Vagina (tissue), 2 donors: Measurements from ENCODE around the gene DUSP23. TPM values are rescaled to one million over a fixed set of nuclear protein-coding genes. Genes with fewer than 3 reads are reported as not detected.

Source experiments
- DNase-seq, 2 donors: peaks; one replicate each; pipeline ENCODE4 v3.0.0-alpha.2; 2017; ENCODE audit errors: extremely low spot score in 2 of 2
- H3K27ac ChIP-seq: fragments of 200-600 bp; sonication (generic); one replicate; pipeline ENCODE4 v1.5.1; 2019
- H3K27me3 ChIP-seq: fragments of 200-600 bp; sonication (generic); one replicate; pipeline ENCODE4 v1.5.1; 2019
- H3K36me3 ChIP-seq, 2 donors: fragments of 200-600 bp; sonication (generic); one replicate each; pipeline ENCODE4 v1.5.1; 2017 to 2019
- H3K4me1 ChIP-seq: fragments of 200-600 bp; sonication (generic); one replicate; pipeline ENCODE4 v1.5.1; 2019
- H3K4me3 ChIP-seq, 2 donors: fragments of 200-600 bp; sonication (generic); 1 replicate in 1 of 2; 2 replicates in 1 of 2; pipeline ENCODE4 v1.5.1; 2016 to 2019
- H3K9me3 ChIP-seq: fragments of 200-600 bp; sonication (generic); one replicate; pipeline ENCODE4 v1.5.1; 2019
- POLR2A ChIP-seq, 2 donors: fragments of 450-650 bp; IDR thresholded peaks; one replicate each; pipeline ENCODE4 v1.6.1; 2017; ENCODE audit warnings: antibody characterized with exemption in 2 of 2, mild to moderate bottlenecking in 2 of 2, moderate library complexity in 2 of 2
- POLR2AphosphoS5 ChIP-seq, 2 donors: sonication (generic); formaldehyde crosslinking; IDR thresholded peaks; one replicate each; pipeline ENCODE4 v1.9.0; 2017; ENCODE audit warnings: antibody characterized with exemption in 2 of 2, mild to moderate bottlenecking in 2 of 2, low read depth in 1 of 2; ENCODE audit not compliant: insufficient read depth in 1 of 2
- intact Hi-C: fragments of 100-400 bp; cut with DNase I; formaldehyde crosslinking; loops from one replicate; pipeline ENCODE4 v1.15.1; 2023
- total RNA-seq: library from RNA; depleted of rRNA; stranded (reverse); fragments of >200 nt; gene quantifications from one replicate; pipeline ENCODE4 v1.2.3, GENCODE V29; 2016
- TF ChIP-seq, protein P1 (sequence below), 3 experiments: fragments of 450-650 bp in 2 of 3; fragments of 200-600 bp in 1 of 3; sonication (generic) in 1 of 3; IDR thresholded peaks; one replicate each; pipeline ENCODE4 v1.5.1; 2017 to 2019; ENCODE audit warnings: antibody characterized with exemption in 3 of 3, mild to moderate bottlenecking in 2 of 3, moderate library complexity in 2 of 3

Gene DUSP23
- total RNA-seq, 1 donor from 2014 or later = 106 TPM

DNA sequence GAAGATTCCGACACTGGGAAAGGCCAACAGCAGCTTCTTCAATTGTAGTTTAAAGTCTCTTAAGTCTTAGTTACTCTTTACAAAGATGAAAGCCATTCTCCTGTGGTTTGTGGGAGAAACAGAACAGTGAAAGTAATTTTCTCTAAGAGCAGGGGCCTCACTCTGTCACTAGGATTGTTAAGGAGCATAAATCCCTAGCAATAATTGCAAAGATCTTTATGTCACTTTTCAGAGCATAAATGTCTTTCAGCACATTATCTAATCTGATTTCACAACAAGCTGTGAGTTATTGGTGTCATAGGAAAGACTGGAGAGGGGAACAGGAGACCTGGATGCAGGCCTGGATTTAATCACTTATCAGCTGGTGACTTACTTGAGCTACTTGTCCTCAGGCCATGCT is 32.4 kb upstream of the DUSP23 start:
- H3K4me3 ChIP-seq = no peak overlapping the region
- H3K4me1 ChIP-seq = no peaks in the 10 kb centered on the region
- no peaks in the 10 kb centered on the region for H3K36me3 ChIP-seq
- H3K27ac ChIP-seq = no peak overlapping the region
- intact Hi-C loops = no loop called here
- no peaks in the 10 kb centered on the region for H3K9me3 ChIP-seq
- no peaks in the 10 kb centered on the region for H3K27me3 ChIP-seq
- TF ChIP-seq, protein P1, sequence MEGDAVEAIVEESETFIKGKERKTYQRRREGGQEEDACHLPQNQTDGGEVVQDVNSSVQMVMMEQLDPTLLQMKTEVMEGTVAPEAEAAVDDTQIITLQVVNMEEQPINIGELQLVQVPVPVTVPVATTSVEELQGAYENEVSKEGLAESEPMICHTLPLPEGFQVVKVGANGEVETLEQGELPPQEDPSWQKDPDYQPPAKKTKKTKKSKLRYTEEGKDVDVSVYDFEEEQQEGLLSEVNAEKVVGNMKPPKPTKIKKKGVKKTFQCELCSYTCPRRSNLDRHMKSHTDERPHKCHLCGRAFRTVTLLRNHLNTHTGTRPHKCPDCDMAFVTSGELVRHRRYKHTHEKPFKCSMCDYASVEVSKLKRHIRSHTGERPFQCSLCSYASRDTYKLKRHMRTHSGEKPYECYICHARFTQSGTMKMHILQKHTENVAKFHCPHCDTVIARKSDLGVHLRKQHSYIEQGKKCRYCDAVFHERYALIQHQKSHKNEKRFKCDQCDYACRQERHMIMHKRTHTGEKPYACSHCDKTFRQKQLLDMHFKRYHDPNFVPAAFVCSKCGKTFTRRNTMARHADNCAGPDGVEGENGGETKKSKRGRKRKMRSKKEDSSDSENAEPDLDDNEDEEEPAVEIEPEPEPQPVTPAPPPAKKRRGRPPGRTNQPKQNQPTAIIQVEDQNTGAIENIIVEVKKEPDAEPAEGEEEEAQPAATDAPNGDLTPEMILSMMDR (IDR thresholded peaks at IDR 0.05) = no peak
- TF ChIP-seq POLR2A (IDR thresholded peaks at IDR 0.05) = no peak
- TF ChIP-seq POLR2AphosphoS5 (IDR thresholded peaks at IDR 0.05; ENCODE audit: insufficient read depth in 1 of 2, low read depth in 1 of 2) = no peak
- DNase-seq = no peak

DNA sequence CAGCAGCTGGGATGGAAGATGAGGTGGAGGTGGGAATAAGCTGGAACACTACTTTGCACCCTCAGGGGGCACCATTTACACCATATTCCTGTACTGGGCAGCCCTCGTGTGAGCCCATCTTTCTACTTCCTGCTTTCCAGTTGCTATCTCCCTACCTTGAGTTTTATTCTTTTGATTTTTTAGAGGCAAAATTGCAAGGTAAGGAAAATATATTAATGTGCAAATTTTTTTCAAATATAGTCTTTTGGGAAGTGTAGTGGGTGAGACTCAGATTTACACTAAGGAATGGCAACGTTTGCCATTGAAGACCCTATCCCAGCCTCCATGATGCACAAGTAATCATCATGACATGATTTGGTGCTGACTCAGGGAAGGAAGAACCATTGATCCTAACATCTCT is 31.1 kb upstream of the DUSP23 start:
- H3K4me1 ChIP-seq = no peaks in the 10 kb centered on the region
- no peak overlapping the region for H3K4me3 ChIP-seq
- H3K27ac ChIP-seq = no peak overlapping the region
- H3K27me3 ChIP-seq = no peaks in the 10 kb centered on the region
- no peaks in the 10 kb centered on the region for H3K9me3 ChIP-seq
- intact Hi-C loops = no loop called here
- no peak for DNase-seq
- H3K36me3 ChIP-seq = no peaks in the 10 kb centered on the region
- TF ChIP-seq, protein P1 (IDR thresholded peaks at IDR 0.05) = no peak
- TF ChIP-seq POLR2A (IDR thresholded peaks at IDR 0.05) (no peak), POLR2AphosphoS5 (IDR thresholded peaks at IDR 0.05; ENCODE audit: insufficient read depth in 1 of 2, low read depth in 1 of 2) (no peak)

DNA sequence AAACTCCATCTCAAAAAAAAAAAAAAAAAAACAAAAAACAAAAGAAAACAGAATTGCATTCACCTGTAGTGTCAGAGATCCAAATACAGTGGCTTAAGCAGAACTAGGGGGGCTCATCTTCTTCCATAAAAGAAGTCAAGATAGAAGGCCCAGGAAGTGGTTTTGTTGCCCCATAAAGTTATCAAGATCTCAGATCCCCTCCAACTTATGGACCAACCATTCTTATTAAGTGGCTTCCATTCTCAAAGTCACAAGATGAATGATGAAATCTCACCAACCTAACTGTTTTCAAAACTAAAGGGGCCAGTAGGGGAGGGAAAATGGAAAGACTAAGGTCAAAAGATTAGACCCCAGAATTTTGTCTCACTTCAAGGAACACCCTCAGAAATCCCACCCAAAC is 30.1 kb upstream of the DUSP23 start:
- Histone ChIP-seq H3K36me3 (no peaks in the 10 kb centered on the region), H3K27me3 (no peaks in the 10 kb centered on the region), H3K9me3 (no peaks in the 10 kb centered on the region), H3K4me1 (no peaks in the 10 kb centered on the region), H3K27ac (no peak overlapping the region), H3K4me3 (no peak overlapping the region)
- no peak for TF ChIP-seq POLR2A (IDR thresholded peaks at IDR 0.05)
- TF ChIP-seq, protein P1 (IDR thresholded peaks at IDR 0.05) = no peak
- TF ChIP-seq POLR2AphosphoS5 (IDR thresholded peaks at IDR 0.05; ENCODE audit: insufficient read depth in 1 of 2, low read depth in 1 of 2) = no peak
- intact Hi-C loops = no loop called here
- no peak for DNase-seq

DNA sequence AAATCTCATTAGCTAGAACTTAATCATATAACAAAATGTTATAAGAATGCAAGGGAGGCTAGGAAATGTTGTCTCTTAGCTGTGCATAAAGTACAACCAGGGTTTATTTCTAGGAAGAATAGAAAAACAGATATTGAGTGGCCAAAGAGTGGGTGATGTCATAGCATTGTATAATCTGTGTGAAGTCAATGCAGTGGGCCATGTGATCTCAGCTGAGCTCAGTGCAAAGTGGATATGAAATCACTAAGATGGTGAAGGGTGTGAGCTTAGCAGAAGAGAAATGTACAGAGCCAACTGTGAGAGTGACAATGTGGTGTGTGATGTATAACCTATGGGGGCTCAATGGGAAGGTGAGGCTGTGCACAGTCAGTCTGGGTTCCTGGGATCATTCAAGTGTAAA is 29.7 kb upstream of the DUSP23 start:
- Histone ChIP-seq H3K4me3 (no peak overlapping the region), H3K36me3 (no peaks in the 10 kb centered on the region), H3K27me3 (no peaks in the 10 kb centered on the region), H3K4me1 (no peaks in the 10 kb centered on the region), H3K27ac (no peak overlapping the region), H3K9me3 (no peaks in the 10 kb centered on the region)
- no peak for DNase-seq
- TF ChIP-seq POLR2A (IDR thresholded peaks at IDR 0.05) (no peak), POLR2AphosphoS5 (IDR thresholded peaks at IDR 0.05; ENCODE audit: insufficient read depth in 1 of 2, low read depth in 1 of 2) (no peak)
- TF ChIP-seq, protein P1 (IDR thresholded peaks at IDR 0.05) = no peak
- intact Hi-C loops = no loop called here

DNA sequence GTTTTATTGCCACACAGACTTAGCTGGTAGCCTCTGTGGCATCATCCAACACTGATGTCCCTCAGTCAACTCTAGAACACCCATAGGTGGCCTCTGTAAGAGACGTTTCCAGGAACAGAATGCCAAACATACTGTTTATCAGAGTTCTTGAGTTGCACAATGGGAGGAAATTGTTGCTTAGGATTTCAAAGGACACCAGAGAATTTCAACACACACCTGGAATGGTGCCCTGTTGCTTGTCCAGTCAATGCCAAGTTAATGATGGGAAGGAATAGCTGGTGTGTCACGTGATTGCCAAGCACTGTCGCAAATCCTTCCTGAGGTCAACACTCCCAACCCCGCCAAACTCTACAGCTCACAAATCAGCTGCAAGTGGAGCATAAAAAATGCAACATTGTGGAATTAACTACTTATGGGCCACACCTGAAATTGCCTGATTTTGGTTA is 28.6 kb upstream of the DUSP23 start:
- H3K27me3 ChIP-seq = no peaks in the 10 kb centered on the region
- no peaks in the 10 kb centered on the region for H3K9me3 ChIP-seq
- H3K36me3 ChIP-seq = no peaks in the 10 kb centered on the region
- H3K4me3 ChIP-seq = no peak overlapping the region
- intact Hi-C loops = no loop called here
- H3K27ac ChIP-seq = no peak overlapping the region
- H3K4me1 ChIP-seq = no peaks in the 10 kb centered on the region
- no peak for DNase-seq
- TF ChIP-seq, protein P1 (IDR thresholded peaks at IDR 0.05) = no peak
- TF ChIP-seq POLR2A (IDR thresholded peaks at IDR 0.05) = no peak
- TF ChIP-seq POLR2AphosphoS5 (IDR thresholded peaks at IDR 0.05; ENCODE audit: insufficient read depth in 1 of 2, low read depth in 1 of 2) = peak in 1 of 2 donors; percentile 75
